GM18867 (cell line): ENCODE results near the gene TMC7.

Source experiments
- ATAC-seq: cut with Tn5 transposase; IDR thresholded peaks from one replicate; pipeline ENCODE4 v1.9.1; 2021; ENCODE audit warnings: mild to moderate bottlenecking, moderate library complexity; ENCODE audit not compliant: unreplicated experiment

Gene TMC7

DNA sequence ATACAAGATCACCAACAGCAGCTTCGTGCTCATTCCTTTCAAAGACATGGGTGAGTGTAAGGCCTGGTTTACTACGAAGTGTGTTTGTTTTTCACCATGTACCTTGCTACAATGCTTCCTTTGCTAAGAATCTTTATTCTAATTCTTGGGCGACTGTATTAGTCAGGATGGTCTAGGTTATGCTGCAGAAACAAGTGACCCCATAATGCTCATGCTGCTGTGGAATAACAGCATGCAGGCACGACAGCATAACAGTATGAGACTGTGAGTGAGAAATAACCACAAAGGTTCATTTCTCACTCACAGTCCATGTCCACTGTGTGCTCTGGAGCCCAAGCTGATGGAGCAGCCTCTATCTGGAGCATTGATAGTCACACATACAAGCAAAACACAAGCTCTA lies 38.0 kb downstream of the TMC7 start:
- ATAC-seq: no peak

DNA sequence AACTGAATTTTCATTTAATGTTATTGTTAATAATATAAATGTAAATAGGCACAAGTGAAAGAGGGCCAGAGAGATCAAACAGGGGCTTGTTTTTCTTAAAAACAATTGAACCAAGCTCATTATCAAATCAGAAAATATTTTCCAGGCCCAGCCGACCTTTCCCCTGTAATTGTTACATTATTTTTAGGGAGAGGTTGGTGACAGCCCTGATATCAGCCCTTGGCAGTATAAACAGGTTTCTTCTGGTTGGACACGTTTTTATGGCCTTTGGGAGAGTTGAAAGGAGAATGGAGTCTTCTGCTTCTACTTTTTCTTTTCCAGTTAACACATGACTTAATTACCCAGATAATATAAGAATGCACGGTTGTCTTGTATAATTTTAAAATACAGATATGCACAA lies 43.7 kb downstream of the TMC7 start:
- ATAC-seq: no peak

DNA sequence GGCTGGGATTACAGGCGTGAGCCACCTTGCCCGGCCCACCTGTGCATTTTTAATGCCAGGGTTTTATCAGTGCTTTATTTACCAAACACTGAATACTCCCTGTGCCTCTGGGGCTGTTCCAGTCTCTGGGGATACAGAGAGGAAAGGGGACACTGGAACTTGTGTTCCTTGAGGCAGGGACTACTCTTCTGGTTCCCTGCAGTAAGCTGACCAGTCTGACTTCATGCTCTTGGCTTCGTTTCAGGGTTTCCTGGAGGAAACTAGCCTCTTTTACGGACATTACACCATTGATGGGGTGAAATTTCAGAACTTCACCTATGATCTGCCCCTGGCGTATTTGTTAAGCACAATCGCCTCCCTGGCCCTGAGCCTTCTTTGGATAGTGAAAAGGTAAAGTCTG lies 46.2 kb downstream of the TMC7 start:
- no peak for ATAC-seq

DNA sequence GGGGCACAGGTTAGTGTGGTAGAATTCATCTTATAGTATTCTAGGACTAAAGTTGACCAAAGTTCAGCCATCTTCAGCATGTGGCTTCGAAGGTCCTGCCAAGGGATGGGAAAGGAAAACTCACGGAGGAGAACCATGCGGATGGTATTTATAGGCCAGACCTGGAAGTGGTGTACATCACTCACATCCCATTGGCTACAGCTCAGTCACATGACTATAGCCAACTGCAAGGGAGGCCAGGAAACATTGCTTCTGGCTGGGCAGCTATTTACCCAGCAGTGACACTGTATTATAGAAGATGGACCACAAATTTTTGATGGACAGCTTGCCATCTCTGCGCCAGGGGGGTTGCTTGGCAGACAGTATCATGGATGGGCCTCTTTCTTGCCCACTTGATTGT lies 48.0 kb downstream of the TMC7 start:
- ATAC-seq: no peak

DNA sequence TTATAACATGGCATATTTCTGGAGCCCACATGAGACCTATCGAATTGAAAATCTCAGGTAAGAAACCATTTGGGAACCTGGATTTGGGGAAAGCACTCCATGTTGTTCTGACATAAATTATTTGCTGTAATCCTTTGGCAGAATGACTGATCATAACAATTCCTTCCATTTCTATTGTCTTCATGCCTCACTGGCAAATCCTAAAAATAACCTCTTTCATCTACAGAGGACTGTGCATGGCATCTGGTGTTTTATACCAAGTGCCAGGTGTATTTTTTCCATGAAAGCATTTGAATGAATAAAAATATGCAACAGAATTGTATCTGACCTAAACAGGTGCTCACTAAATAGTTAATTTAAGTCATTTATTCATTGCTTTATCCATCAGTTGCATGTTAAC lies 50.0 kb downstream of the TMC7 start:
- no peak for ATAC-seq

DNA sequence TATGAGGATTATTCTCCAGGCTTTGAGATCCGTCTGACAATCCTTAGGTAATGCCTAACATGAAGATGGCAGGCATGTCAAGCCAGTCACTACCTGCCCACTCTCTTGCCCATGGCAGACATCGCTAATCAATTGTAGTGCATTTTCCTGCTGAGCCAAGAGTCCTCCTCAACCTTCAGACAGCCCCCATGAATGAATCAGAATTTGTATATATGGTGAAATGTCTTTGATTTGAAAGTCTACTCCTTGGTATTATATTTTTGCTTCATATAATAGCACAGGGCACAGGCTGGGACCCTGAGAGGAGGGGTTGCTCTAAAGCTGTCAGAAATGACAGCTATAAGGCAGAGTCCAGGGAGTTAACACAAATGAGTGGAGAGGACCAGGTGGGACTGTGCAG lies 56.7 kb downstream of the TMC7 start:
- ATAC-seq: no peak

DNA sequence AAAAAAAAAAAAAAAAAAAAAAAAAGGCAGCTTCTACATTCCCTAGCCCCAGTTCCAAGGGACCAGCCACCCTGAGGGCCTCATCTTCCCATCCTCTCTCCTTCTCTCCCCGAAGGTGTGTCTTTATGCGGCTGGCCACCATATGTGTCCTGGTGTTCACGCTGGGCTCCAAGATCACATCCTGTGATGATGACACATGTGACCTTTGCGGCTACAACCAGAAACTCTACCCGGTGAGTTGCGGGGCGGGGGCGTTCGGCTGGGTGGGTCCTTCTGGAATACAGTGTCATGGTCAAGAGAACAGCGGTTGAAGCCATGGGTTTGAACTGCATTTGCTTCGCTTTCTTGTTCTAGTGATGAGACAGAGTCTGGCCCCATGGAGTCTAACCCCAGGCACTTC lies 61.0 kb downstream of the TMC7 start:
- no peak for ATAC-seq

DNA sequence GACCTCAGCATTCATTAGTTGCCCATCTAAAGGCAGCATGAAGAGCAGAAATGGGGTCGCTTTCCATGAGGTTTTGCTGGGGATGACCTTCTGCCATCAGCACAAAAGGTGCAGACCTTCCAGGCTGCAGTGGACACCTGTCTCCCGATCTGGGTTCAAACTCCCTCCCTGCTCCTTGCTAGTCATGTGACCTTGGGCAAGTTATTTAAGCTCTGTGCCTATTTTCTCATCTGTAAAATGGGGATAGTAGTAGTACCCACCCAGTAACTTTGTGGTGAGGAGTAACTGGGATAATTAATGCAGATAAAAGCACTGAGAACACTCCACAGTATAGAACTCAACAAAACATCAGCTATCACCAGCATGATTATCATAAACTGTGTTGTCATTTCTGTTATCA lies 62.3 kb downstream of the TMC7 start:
- no peak for ATAC-seq

DNA sequence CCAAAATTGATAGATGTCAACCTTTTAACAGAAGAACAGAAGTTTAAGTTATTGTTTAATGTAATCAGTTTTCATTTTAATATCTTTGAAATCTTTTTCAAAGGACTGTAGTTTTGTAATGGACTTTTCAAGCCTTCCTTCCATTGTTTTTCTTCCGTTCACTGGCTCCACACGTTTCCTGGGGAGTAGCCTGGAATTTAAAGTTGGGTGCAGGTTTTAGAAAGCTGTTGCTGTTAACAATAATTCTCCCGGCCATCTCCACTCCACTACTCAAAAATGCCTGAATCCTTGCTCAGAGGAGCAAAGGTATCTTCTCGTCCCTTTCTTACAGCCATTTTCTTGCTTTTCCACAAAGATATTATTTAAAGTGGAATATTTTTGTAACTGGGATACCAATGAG lies 79.0 kb downstream of the TMC7 start:
- no peak for ATAC-seq

DNA sequence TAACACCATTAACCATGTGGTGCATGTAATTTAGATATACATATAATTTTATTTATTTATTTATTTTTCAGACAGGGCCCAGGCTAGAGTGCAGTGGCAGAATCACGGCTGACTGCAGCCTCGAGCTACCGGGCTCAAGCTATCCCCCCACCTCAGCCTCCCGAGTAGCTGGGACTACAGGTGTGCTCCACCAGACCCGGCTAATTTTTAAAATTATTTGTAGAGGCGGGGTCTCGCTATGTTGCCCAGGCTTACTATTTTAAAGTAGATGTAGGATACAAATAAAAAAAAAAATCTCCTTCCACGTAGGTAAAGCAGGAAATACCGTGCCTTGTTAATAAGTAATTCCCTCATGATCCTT lies 83.2 kb downstream of the TMC7 start:
- ATAC-seq: no peak

DNA sequence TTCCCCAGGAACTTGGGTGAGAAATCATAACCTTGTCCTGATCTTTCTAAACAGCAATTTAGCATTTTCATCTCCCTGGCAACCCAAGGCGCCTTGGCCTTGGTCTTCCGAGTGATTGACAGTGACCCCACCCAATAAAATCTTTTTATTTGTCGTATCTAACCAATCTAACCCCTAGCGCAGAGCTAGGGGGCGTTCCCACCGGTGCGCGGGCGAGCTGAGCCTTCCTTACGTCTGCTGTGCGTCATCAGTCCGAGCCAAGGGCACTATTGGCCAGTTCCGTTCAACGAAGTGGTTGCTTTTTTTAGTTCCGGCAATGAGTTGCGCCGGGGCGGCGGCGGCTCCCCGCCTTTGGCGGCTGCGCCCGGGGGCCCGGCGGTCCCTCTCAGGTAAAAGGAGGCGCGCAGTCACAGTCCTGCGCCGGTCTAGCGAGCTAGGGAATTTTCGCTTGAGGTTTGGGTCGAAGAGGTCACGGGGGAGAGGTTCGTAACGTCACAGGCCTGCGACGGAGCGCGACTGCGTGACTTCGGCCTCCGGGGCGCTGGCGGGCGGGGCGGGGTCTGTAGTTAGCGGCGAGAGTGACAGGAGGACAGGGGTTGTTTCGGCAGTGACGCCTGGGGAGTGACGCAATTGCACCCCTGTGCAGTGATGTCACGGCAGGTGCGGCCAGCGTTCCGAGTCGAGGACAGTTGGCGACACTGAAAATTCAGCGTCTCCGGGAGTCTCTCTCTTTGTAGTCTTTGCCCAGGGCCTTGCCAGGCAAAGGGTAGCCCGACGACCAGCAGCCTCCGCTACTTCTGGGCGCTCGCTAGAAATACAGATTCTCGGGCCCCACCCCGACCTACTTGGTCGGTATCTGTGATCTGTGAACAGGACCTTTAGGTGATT lies 83.9 kb downstream of the TMC7 start, which contains the start of gene COQ7:
Gene COQ7 (plus strand): TSS at position 266 of the 888 bp plus-strand sequence. CDS start 51 bp downstream, at position 317.
- peak; percentile 92 for ATAC-seq

DNA sequence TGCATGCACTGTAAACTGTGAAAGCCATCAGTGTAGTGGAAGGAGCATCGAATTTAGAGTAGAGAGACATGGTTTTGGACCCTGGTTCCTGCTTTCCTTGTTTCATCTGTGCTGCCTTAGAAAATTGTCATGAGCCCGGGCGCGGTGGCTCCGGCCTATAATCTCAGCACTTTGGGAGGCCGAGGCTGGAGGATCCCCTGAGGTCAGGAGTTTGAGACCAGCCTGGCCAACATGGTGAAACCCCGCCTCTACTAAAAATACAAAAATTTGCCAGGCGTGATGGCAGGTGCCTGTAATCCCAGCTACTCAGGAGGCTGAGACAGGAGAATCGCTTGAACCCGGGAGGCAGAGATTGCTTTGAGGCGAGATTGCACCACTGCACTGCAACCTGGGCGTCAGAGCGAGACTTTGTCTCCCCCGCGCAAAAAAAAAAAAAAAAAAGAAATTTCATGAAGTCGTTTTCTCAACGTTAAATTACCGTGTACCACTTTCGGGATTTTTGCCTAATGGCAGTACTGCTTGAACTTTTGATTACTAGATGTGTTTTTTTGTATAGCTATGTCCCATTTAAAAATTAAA lies 84.6 kb downstream of the TMC7 start:
- ATAC-seq: no peak

DNA sequence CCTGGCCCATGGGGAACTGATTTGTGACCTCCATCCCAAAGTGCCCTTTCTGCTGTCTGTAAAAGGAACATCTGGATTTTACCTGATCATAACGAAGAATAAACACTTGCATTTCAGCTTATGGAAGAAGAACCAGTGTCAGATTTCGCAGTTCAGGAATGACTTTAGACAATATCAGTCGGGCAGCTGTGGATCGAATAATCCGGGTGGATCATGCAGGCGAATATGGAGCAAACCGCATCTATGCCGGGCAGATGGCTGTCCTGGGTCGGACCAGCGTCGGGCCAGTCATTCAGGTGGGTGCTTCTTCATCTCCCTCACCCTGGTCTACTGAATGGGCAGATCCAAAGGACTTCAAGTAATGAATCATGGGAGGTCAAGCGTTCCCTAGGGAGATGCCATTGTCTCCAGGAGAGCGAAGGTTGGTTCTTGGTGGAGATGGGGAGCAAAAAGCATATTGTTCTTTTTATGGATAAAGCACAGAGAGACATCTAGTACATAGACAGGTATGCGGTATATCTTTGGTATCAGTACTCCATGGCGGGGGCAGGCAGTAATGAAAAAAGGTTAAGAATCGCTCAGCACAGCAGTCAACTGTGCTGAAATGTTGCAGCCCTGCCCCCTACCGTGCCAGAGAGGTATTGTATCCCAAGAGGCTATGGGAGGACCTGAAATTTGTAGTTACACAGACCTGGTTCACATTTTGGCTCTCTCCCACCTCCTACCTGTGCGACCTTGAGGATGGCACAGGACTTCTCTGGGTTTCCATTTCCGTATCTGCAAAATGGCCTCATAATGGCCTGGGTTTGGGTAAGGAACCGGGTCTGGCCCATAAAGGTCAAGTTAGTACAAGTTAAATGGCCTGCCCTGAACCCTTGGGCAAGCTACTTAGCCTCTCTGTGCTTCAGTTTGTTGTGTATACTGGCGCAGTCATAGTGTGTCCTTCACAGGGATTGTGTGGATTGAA lies 88.4 kb downstream of the TMC7 start:
- ATAC-seq: no peak

DNA sequence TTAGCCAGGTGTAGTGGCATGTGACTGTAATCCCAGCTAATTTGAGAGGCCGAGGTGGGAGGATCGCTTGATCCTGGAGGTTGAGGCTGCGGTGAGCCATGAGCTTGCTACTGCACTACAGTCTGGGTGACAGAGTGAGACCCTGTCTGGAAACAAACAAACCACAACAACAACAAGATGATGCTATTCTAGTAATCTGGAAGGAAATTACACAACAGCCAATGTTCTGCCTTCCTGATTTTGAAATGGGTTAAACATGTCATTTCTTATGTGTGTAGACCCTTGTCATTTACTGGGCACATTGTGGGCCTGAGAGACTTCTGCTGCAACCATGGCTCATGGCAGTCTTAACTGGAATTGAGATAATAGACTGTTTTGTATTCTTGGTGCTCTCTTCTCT lies 89.6 kb downstream of the TMC7 start:
- ATAC-seq: no peak

DNA sequence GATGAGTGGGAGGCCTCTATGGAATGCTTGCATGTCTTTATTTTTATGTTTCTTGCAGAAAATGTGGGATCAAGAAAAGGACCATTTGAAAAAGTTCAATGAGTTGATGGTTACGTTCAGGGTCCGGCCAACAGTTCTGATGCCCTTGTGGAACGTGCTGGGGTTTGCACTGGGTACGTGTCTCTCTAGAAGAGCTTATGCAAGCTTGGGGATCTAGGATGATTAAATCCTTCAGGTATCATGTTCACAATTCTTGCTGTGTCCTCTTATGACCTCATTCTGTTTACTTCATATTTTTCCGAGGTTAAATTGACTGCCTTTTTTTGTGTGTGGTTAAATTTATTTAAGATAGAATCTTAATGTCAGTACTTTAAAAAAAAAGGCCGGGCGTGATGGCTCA lies 90.1 kb downstream of the TMC7 start:
- no peak for ATAC-seq

DNA sequence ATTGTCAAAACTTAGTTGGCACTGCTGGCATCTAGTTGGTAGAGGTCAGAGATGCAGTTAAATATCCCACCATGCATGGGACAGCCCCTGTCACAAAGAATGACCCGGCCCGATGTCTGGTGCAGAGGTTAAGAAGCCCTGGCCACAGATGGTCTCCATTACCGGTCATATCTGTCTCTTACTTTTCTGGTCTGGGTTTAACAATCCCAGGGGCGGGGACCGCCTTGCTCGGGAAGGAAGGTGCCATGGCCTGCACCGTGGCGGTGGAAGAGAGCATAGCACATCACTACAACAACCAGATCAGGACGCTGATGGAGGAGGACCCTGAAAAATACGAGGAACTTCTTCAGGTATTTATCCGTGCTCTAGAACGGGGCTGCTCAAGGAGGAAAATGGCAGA lies 91.8 kb downstream of the TMC7 start:
- no peak for ATAC-seq

DNA sequence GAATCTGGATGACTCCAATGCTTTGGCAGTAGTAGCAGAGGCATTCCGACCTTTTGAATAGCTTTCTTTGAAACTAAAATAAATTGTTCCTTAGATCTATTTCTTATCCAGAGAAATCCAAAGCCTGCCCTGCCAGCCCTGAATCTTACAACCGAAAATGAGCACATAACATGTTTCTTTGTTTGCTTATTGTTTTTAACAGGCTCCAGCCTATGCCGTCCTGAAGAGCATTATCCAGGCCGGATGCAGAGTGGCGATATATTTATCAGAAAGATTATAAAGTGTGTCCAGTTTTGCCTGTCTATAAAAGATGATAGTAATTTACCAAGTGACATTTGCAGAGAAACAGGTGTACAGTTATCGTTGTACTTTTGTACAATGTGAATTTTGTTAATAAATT lies 94.1 kb downstream of the TMC7 start:
- no peak for ATAC-seq

DNA sequence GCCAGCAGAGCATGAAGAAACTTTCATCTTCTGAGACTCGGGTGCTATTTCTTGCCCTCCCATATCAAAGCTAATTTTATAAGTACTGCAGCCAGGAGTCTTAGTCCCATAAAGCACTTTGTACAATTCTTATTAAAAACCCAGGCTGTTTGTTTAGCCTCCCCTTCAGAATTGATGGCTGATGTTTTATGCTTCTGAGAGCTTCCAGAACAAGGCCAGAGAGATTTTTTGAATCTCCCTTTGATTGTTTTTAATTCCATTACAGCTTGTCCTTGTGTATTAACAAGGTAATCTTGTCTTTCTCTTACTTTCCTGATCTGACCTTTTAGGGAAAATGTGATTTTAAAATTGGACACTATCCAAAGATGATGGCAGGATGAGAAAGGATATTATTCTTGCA lies 99.9 kb downstream of the TMC7 start:
- ATAC-seq: no peak

DNA sequence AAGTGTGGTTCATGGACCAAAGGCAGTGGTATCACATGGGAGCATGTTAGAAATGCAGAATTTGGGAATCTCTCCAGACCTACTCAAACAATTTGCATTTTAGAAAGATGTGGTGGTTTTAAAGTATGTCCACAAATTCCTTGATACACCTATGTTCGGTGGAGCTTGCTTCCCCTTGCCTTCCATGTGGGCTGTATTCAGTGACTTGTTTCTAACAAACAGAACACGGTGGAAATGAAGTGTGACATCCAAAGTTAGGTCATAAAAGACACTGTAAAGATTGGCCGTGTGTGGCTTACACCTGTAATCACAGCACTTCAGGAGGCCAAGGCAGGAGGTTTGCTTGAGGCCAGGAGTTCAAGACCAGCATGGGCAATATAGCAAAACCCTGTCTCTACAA lies 100.4 kb downstream of the TMC7 start:
- no peak for ATAC-seq

DNA sequence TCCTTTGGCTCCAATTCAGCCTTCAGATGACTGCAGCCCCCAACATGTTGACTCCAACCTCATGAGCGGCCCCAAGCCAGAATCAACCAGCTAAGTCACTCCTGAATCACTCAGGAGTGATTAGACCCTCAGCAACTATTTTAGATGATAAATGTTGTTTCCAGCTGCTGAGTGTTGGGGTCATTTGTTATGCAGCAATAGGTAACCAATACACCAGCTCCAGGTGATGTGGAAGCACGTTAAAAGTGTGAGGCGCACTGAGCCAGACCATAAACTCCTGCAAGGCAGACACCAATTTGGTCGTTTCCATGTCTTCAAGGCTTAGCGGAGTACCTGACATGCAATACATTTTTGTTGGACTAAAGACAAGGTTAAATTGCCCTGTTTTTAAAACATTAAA lies 101.1 kb downstream of the TMC7 start:
- no peak for ATAC-seq

DNA sequence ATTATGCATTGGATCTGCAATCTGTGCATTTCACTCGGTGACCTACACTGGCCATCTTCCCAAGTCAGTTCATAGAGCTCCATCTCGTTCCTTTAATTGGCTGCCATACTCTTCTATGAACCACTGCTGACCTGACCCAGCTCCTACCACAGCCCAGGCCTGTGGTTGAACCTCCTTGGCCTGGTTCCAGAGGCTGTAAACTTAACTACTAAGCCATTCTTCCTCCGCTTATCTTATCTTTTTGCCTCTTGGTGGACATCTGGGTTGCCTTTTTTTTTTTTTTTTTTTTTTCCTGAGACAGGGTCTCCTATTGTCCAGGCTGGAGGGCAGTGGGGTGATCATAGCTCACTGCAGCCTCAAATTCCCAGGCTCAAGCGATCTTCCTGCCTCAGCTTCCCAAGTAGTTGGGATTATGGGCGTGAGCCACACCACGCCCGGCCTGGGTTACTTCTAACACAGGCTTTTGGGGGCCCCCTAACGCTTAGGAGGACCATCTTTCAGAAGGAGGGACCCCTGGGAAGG lies 102.0 kb downstream of the TMC7 start:
- no peak for ATAC-seq
